A549 (cell line): ENCODE data around the gene NIT2. TPM values are rescaled to one million over a fixed set of nuclear protein-coding genes. Genes with fewer than 3 reads are reported as not detected.
"Not testable (repeated sequence)": the region's sequence is repeated elsewhere in the genome, so short reads cannot be mapped to it uniquely, and the experiment has no call there.

Experiments
- ATAC-seq, 2 experiments: fragments of 200-7000 bp in 1 of 2; fragments of >200 bp in 1 of 2; cut with Nextera tagmentation in 1 of 2; cut with Tn5 transposase in 1 of 2; 3 replicates each; pipeline versions ENCODE4 v1.8.0 to v1.9.1; 2018 to 2020; ENCODE audit warnings: mild to moderate bottlenecking in 1 of 2, moderate library complexity in 1 of 2
- CTCF ChIA-PET: fragments of 300-600 bp; sonication (Branson Sonifier 250); formaldehyde crosslinking; extraction: SDS; loops from one replicate; lab custom pipeline; 2021; ENCODE audit warnings: antibody characterized with exemption, inconsistent platforms; lab: Yijun Ruan, JAX
- POLR2A ChIA-PET: fragments of 350-600 bp; formaldehyde crosslinking; extraction: SDS; loops from one replicate; lab custom pipeline; 2021; ENCODE audit warnings: antibody characterized with exemption, inconsistent platforms; lab: Yijun Ruan, JAX
- DNase-seq, 2 experiments: peaks; one replicate each; pipeline versions ENCODE4 v3.0.0 to v3.0.0-alpha.2; 2011 to 2016; ENCODE audit warnings: low read depth in 1 of 2, low spot score in 1 of 2
- FAIRE-seq: peaks from 2 replicates; lab custom pipeline; 2011; peaks lifted over from hg19 to GRCh38; lab: Jason Lieb, UNC
- H3K27ac ChIP-seq, 2 experiments: fragments of >200 bp; sonication (Bioruptor Twin); formaldehyde crosslinking; 3 replicates each; pipeline ENCODE4 v1.5.1; 2016 to 2017
- H3K4me1 ChIP-seq: fragments of >200 bp; sonication (Bioruptor Twin); formaldehyde crosslinking; 3 replicates; pipeline ENCODE4 v1.6.1; 2016
- H3K4me2 ChIP-seq: fragments of >200 bp; sonication (Bioruptor Twin); formaldehyde crosslinking; 3 replicates; pipeline ENCODE4 v1.6.1; 2016
- H3K4me3 ChIP-seq: fragments of >200 bp; sonication (Bioruptor Twin); formaldehyde crosslinking; 3 replicates; pipeline ENCODE4 v1.5.1; 2016
- H3K9me3 ChIP-seq: fragments of >200 bp; sonication (Bioruptor Twin); formaldehyde crosslinking; 3 replicates; pipeline ENCODE4 v1.6.1; 2016
- BHLHE40 ChIP-seq: IDR thresholded peaks from 2 replicates; pipeline ENCODE4 v1.6.1; 2012; ENCODE audit warnings: low read depth, low read length, inconsistent platforms
- CBX8 ChIP-seq: fragments of 200-600 bp; sonication (generic); IDR thresholded peaks from 2 replicates; pipeline ENCODE4 v1.6.1; 2016
- CEBPB ChIP-seq, 2 experiments: fragments of >200 bp in 1 of 2; sonication (Bioruptor Twin) in 1 of 2; formaldehyde crosslinking in 1 of 2; IDR thresholded peaks; 2 replicates each; pipeline ENCODE4 v1.6.1; 2012 to 2016
- EHF ChIP-seq: fragments of 250-450 bp; sonication (Bioruptor Pico); IDR thresholded peaks from 2 replicates; pipeline ENCODE4 v1.5.0; 2020; ENCODE audit warnings: mild to moderate bottlenecking
- HES2 ChIP-seq: fragments of >200 bp; sonication (Bioruptor Twin); formaldehyde crosslinking; IDR thresholded peaks from 2 replicates; pipeline ENCODE4 v1.6.1; 2016
- HEYL ChIP-seq: fragments of 250-450 bp; sonication (Bioruptor Pico); IDR thresholded peaks from 2 replicates; pipeline ENCODE4 v1.8.0; 2021; ENCODE audit warnings: mild to moderate bottlenecking, moderate library complexity
- HMGXB4 ChIP-seq: fragments of 250-450 bp; sonication (Bioruptor Pico); IDR thresholded peaks from 2 replicates; pipeline ENCODE4 v1.5.0; 2021; ENCODE audit warnings: mild to moderate bottlenecking, moderate library complexity, borderline replicate concordance
- HOXB13 ChIP-seq: fragments of 250-450 bp; sonication (Bioruptor Pico); IDR thresholded peaks from 2 replicates; pipeline ENCODE4 v1.5.0; 2020; ENCODE audit warnings: low read depth, mild to moderate bottlenecking, moderate library complexity
- JUNB ChIP-seq: fragments of >200 bp; sonication (Bioruptor Twin); formaldehyde crosslinking; IDR thresholded peaks from 2 replicates; pipeline ENCODE4 v1.6.1; 2016
- MAZ ChIP-seq: fragments of 150-350 bp; IDR thresholded peaks from 2 replicates; pipeline ENCODE4 v1.6.1; 2014; ENCODE audit warnings: antibody characterized with exemption, low read depth, low read length, borderline replicate concordance
- NFE2L2 ChIP-seq: fragments of 150-350 bp; conservative IDR thresholded peaks from 2 replicates; pipeline ENCODE4 v1.6.1; 2014; ENCODE audit warnings: low read length
- NPAS2 ChIP-seq: fragments of 250-450 bp; sonication (Bioruptor Pico); IDR thresholded peaks from 2 replicates; pipeline ENCODE4 v1.8.0; 2022; ENCODE audit warnings: mild to moderate bottlenecking, moderate library complexity, borderline replicate concordance
- NR3C1 ChIP-seq: fragments of >200 bp; sonication (Bioruptor Twin); formaldehyde crosslinking; IDR thresholded peaks from 3 replicates; pipeline ENCODE4 v1.6.1; 2017
- POLR2A ChIP-seq: IDR thresholded peaks from 2 replicates; pipeline ENCODE4 v1.6.1; 2012; ENCODE audit warnings: mild to moderate bottlenecking, low read length
- POLR2AphosphoS2 ChIP-seq: conservative IDR thresholded peaks from 2 replicates; pipeline ENCODE4 v1.6.1; 2012; ENCODE audit warnings: low read length, improper control_type of control experiment, inconsistent platforms
- RAD21 ChIP-seq, 2 experiments: fragments of >200 bp in 1 of 2; sonication (Bioruptor Twin) in 1 of 2; formaldehyde crosslinking in 1 of 2; IDR thresholded peaks in 1 of 2; conservative IDR thresholded peaks in 1 of 2; 2 replicates in 1 of 2; 3 replicates in 1 of 2; pipeline ENCODE4 v1.6.1; 2012 to 2018; ENCODE audit warnings: inconsistent platforms in 1 of 2
- RARB ChIP-seq: fragments of 250-450 bp; sonication (Bioruptor Pico); IDR thresholded peaks from 2 replicates; pipeline ENCODE4 v1.8.0; 2021; ENCODE audit warnings: mild to moderate bottlenecking, moderate library complexity
- RNF2 ChIP-seq: fragments of 200-600 bp; sonication (generic); IDR thresholded peaks from 2 replicates; pipeline ENCODE4 v1.6.1; 2016; ENCODE audit warnings: low read depth, mild to moderate bottlenecking, antibody characterized with exemption, moderate library complexity, borderline replicate concordance
- SREBF2 ChIP-seq: fragments of 450-650 bp; IDR thresholded peaks from 2 replicates; pipeline ENCODE4 v1.6.1; 2014; ENCODE audit warnings: mild to moderate bottlenecking, moderate library complexity
- TP53 ChIP-seq: fragments of 250-450 bp; sonication (Bioruptor Pico); IDR thresholded peaks from 2 replicates; pipeline ENCODE4 v1.5.0; 2021; ENCODE audit warnings: mild to moderate bottlenecking, moderate library complexity
- ZFP36 ChIP-seq: fragments of 450-650 bp; IDR thresholded peaks from 2 replicates; pipeline ENCODE4 v1.6.1; 2014; ENCODE audit warnings: borderline replicate concordance; ENCODE audit not compliant: partially characterized antibody
- WGBS: methylation state at CpG from one replicate; pipeline ENCODE4 v1.1.6; 2017; ENCODE audit errors: missing lambda C conversion rate; 5-methylcytosine and 5-hydroxymethylcytosine counted together
- polyA plus RNA-seq, 4 experiments: library from polyadenylated mRNA; depleted of rRNA in 3 of 4; stranded (reverse); fragments of >200 nt; fragmentation: RNase III in 1 of 4; extraction: RNeasy Plus Mini Kit Qiagen cat#74134 plus additional on column Dnase treatment in 1 of 4; gene quantifications; 2 replicates in 3 of 4; 3 replicates in 1 of 4; pipeline ENCODE4 v1.2.3, GENCODE V29; 2011 to 2017
- TF ChIP-seq, protein P1 (sequence below): fragments of 250-450 bp; sonication (Bioruptor Pico); IDR thresholded peaks from 2 replicates; pipeline ENCODE4 v1.5.0; 2020; ENCODE audit warnings: low read depth, mild to moderate bottlenecking, moderate library complexity

NIT2 gene
- polyA plus RNA-seq, 2 of the 4 experiments (the other 2 are of a cell fraction), result 75.0 to 140 TPM

GRCh38 chr3:100336229-100336628 lies 1.7 kb downstream of the NIT2 start:
- DNase-seq, H3K4me3 ChIP-seq, FAIRE-seq, H3K9me3 ChIP-seq, ATAC-seq, H3K27ac ChIP-seq: not testable (repeated sequence)
- POLR2A ChIA-PET, result interaction anchor here (1.1 to 3.0 kb wide), 2 partner anchors 10 to 65 kb away, joined by 3 to 20 read pairs; partner anchors contain the start of genes LNP1 and TOMM70
- Histone ChIP-seq H3K4me2 (peak overlapping the region; percentile 72), H3K4me1 (peaks cover 12% of the 10 kb centered on the region)
- CTCF ChIA-PET, result interaction anchor here (0.9 to 5.9 kb wide), 2 partner anchors 20 to 55 kb away, joined by 4 to 34 read pairs; no protein-coding TSS in a partner anchor
- WGBS, result 95% methylated on average over 10 of the region's 10 CpGs

DNA sequence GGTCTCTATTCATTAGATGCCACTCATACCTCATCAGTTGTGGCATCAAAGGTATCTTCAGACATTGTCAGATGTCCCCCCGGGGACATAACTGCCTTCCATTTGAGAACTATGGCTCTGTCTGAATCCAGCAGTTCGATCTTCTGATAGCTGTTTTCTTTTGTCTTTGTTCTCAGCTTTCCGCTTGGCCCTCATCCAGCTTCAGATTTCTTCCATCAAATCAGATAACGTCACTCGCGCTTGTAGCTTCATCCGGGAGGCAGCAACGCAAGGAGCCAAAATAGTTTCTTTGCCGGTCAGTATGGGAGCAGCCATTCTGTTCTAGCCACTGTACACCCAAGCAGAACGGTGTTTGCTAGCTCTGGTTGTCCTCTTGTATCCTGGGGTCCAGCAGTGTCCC lies 4.4 kb downstream of the NIT2 start:
- no peak overlapping the region for H3K4me2 ChIP-seq
- no peak for ATAC-seq
- TF ChIP-seq JUNB (no peak), RARB (CRISPR knock-in tag) (no peak), CBX8 (no peak), RNF2 (no peak), HMGXB4 (CRISPR knock-in tag) (no peak), HES2 (no peak), POLR2A (no peak)
- TF ChIP-seq, protein P1, sequence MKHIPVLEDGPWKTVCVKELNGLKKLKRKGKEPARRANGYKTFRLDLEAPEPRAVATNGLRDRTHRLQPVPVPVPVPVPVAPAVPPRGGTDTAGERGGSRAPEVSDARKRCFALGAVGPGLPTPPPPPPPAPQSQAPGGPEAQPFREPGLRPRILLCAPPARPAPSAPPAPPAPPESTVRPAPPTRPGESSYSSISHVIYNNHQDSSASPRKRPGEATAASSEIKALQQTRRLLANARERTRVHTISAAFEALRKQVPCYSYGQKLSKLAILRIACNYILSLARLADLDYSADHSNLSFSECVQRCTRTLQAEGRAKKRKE (CRISPR knock-in tag), result no peak
- TF ChIP-seq, all 56 proteins: peak for 0
- H3K9me3 ChIP-seq, result 0 out of 3 replicates have a peak, but pooled peaks cover 3% of the 10 kb centered on the region
- H3K27ac ChIP-seq, result no peak overlapping the region
- no peak for FAIRE-seq
- peaks cover 9% of the 10 kb centered on the region for H3K4me1 ChIP-seq
- H3K4me3 ChIP-seq, result no peak overlapping the region
- ChIA-PET CTCF (interaction anchor here (0.8 kb wide), 1 partner anchor 507 kb away, joined by 4 read pairs; no protein-coding TSS in a partner anchor), POLR2A (no interaction called here)
- no peak for DNase-seq
- WGBS, result 89% methylated on average over 10 of the region's 10 CpGs

GRCh38 chr3:100339786-100340185 lies 5.2 kb downstream of the NIT2 start:
- Histone ChIP-seq H3K4me1 (peaks cover 6% of the 10 kb centered on the region; the same call in 2 of the 3 replicates), H3K27ac (no peak overlapping the region), H3K4me3 (no peak overlapping the region), H3K4me2 (no peak overlapping the region), H3K9me3 (0 out of 3 replicates have a peak, but pooled peaks cover 3% of the 10 kb centered on the region)
- 91% methylated on average over 5 of the region's 5 CpGs for WGBS
- ChIA-PET POLR2A (no interaction called here), CTCF (no interaction called here)
- no peak for TF ChIP-seq NR3C1
- TF ChIP-seq RNF2, result no peak
- no peak for TF ChIP-seq TP53
- TF ChIP-seq, protein P1 (CRISPR knock-in tag), result no peak
- TF ChIP-seq RAD21 (conservative IDR thresholded peaks at IDR 0.05 in 1 of 2, IDR thresholded peaks at IDR 0.05 in 1 of 2), result no peak
- no peak for TF ChIP-seq SREBF2
- TF ChIP-seq ZFP36, result no peak
- TF ChIP-seq CEBPB (IDR thresholded peaks at IDR 0.05), result no peak
- no peak for TF ChIP-seq HOXB13 (CRISPR knock-in tag)
- no peak for TF ChIP-seq BHLHE40
- TF ChIP-seq RARB (CRISPR knock-in tag), result no peak
- no peak for TF ChIP-seq POLR2AphosphoS2
- no peak for TF ChIP-seq HMGXB4 (CRISPR knock-in tag)
- TF ChIP-seq MAZ, result no peak
- no peak for TF ChIP-seq HEYL (CRISPR knock-in tag)
- TF ChIP-seq NFE2L2, result no peak
- TF ChIP-seq EHF, result no peak
- TF ChIP-seq NPAS2 (CRISPR knock-in tag), result no peak
- no peak for FAIRE-seq
- DNase-seq, result no peak
- no peak for ATAC-seq
